Measurements from ENCODE around the gene RIMS4. TPM values are rescaled to one million over a fixed set of nuclear protein-coding genes. Genes with fewer than 3 reads are reported as not detected.

The RIMS4 gene
- total and polyA plus RNA-seq, 4 donors, result not detected

- no peak overlapping the region for H3K27ac ChIP-seq (ENCODE audit: low read depth in 1 of 2, low read length in 2 of 2)
- no peaks in the 10 kb centered on the region for H3K9me3 ChIP-seq (ENCODE audit: control insufficient read depth in 4 of 4, low read length in 3 of 4)
- H3K4me1 ChIP-seq (ENCODE audit: control insufficient read depth in 4 of 4, insufficient read depth in 4 of 4, low read length in 3 of 4), result peaks cover 0 to 6% (median 0%) of the 10 kb centered on the region in 4 donors
- no peaks in the 10 kb centered on the region for H3K36me3 ChIP-seq (ENCODE audit: control insufficient read depth in 4 of 4, insufficient read depth in 3 of 4, low read depth in 1 of 4, low read length in 3 of 4)
- TF ChIP-seq HNF4A (conservative IDR thresholded peaks at IDR 0.05) (no peak), YY1 (IDR thresholded peaks at IDR 0.05) (no peak), CTCF (IDR thresholded peaks at IDR 0.05; ENCODE audit: low read depth, low read length, missing input control) (peak; percentile 75), RXRA (IDR thresholded peaks at IDR 0.05) (no peak), RAD21 (IDR thresholded peaks at IDR 0.05) (peak; percentile 86 to 92)
- peak; percentile 45 for DNase-seq (ENCODE audit: low spot score)
- no peaks in the 10 kb centered on the region for H3K27me3 ChIP-seq (ENCODE audit: control insufficient read depth in 4 of 4, insufficient read depth in 4 of 4, low read length in 3 of 4)
- no peak overlapping the region for H3K4me3 ChIP-seq (ENCODE audit: low read depth in 1 of 3, low read length in 3 of 3)
- 29% methylated on average over 7 of the region's 7 CpGs for WGBS
- no peak overlapping the region for H3K9ac ChIP-seq (ENCODE audit: low read depth in 1 of 2, low read length in 2 of 2)
Measured at GRCh38 chr20:44733341-44734069, 76.8 kb downstream of the RIMS4 start.

GRCh38 chr20:44732327-44732726 lies 78.0 kb downstream of the RIMS4 start:
- DNase-seq (ENCODE audit: low spot score), result no peak
- Histone ChIP-seq H3K4me1 (ENCODE audit: control insufficient read depth in 4 of 4, insufficient read depth in 4 of 4, low read length in 3 of 4) (peaks cover 0 to 6% (median 0%) of the 10 kb centered on the region in 4 donors), H3K27me3 (ENCODE audit: control insufficient read depth in 4 of 4, insufficient read depth in 4 of 4, low read length in 3 of 4) (no peaks in the 10 kb centered on the region), H3K27ac (ENCODE audit: low read depth in 1 of 2, low read length in 2 of 2) (no peak overlapping the region), H3K9me3 (ENCODE audit: control insufficient read depth in 4 of 4, low read length in 3 of 4) (no peaks in the 10 kb centered on the region), H3K36me3 (ENCODE audit: control insufficient read depth in 4 of 4, insufficient read depth in 3 of 4, low read depth in 1 of 4, low read length in 3 of 4) (no peaks in the 10 kb centered on the region), H3K4me3 (ENCODE audit: low read depth in 1 of 3, low read length in 3 of 3) (no peak overlapping the region), H3K9ac (ENCODE audit: low read depth in 1 of 2, low read length in 2 of 2) (no peak overlapping the region)
- 69% methylated on average over 6 of the region's 6 CpGs for WGBS
- no peak for TF ChIP-seq HNF4G (IDR thresholded peaks at IDR 0.05)
- TF ChIP-seq EGR1 (IDR thresholded peaks at IDR 0.05; ENCODE audit: low read depth in 2 of 2), result no peak
- TF ChIP-seq YY1 (IDR thresholded peaks at IDR 0.05), result no peak
- TF ChIP-seq NR2F2 (IDR thresholded peaks at IDR 0.05), result no peak
- no peak for TF ChIP-seq CTCF (IDR thresholded peaks at IDR 0.05; ENCODE audit: low read depth, low read length, missing input control)
- TF ChIP-seq REST (IDR thresholded peaks at IDR 0.05), result no peak
- TF ChIP-seq, protein P1, sequence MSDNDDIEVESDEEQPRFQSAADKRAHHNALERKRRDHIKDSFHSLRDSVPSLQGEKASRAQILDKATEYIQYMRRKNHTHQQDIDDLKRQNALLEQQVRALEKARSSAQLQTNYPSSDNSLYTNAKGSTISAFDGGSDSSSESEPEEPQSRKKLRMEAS (IDR thresholded peaks at IDR 0.05), result no peak
- TF ChIP-seq JUND (IDR thresholded peaks at IDR 0.05), result no peak
- no peak for TF ChIP-seq GABPA (IDR thresholded peaks at IDR 0.05 in 1 of 2, conservative IDR thresholded peaks at IDR 0.05 in 1 of 2)
- TF ChIP-seq FOXA2 (IDR thresholded peaks at IDR 0.05), result no peak
- TF ChIP-seq RXRA (IDR thresholded peaks at IDR 0.05), result no peak
- TF ChIP-seq, protein P2, sequence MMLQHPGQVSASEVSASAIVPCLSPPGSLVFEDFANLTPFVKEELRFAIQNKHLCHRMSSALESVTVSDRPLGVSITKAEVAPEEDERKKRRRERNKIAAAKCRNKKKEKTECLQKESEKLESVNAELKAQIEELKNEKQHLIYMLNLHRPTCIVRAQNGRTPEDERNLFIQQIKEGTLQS (IDR thresholded peaks at IDR 0.05), result no peak

All from liver (tissue), 9 donors.